ENCODE measurements around the gene SMCO2. TPM values are rescaled to one million over a fixed set of nuclear protein-coding genes. Genes with fewer than 3 reads are reported as not detected.

SMCO2 gene
- polyA plus RNA-seq, 4 donors, result 0.28 to 0.34 TPM; not detected in 2

DNA sequence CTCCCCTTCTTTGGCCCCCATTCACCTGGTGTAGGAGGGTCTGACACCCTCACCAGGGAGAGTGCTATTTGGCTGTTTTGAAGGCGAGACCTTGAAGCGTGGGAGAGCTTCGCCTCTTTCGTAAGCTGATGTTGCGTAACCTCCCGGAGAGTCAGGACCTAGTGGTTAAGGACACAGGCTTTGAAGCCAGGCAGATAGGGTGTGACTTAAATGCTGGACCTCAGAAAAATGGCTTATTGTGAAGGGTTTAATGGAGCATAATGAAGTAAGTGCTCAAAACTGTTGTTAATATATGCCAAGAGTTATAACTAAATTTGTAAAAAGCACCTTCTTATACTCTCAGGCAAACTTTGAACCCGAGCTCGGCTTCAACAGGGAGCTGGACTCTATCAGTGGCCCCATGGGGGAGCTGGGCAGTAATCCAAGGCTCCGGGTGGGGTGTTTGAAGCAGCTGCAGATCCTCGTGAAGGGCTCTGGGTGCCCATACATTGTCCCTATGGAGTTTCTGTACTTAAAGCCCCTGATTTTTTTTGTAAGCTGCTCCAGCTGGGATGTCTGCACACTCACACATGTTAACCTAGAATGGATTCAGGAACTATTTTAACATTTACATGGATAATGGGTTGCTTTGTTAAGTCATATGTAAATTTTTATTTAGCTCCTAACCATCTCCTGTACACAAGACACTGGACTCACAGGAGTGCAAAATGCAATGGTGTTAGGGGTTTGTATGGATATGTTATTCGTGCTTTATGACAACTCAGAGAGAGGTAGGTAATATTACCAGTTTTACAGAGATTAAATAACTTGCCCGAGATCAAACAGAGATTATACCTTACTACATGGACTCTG lies 103.5 kb downstream of the SMCO2 start:
- WGBS, 3 donors, result 12 to 30% (median 17%) methylated on average over 12 of the region's 12 CpGs
- Histone ChIP-seq H3K36me3 (ENCODE audit: control insufficient read depth in 3 of 3, insufficient read depth in 2 of 3, low read depth in 1 of 3, low read length in 3 of 3) (no peaks in the 10 kb centered on the region), H3K4me3 (ENCODE audit: low read depth in 1 of 3, low read length in 3 of 3) (no peak overlapping the region), H3K4me1 (ENCODE audit: control insufficient read depth in 3 of 3, insufficient read depth in 2 of 3, low read depth in 1 of 3, low read length in 2 of 3) (peaks cover 8 to 16% (median 12%) of the 10 kb centered on the region in 3 donors), H3K27me3 (ENCODE audit: control insufficient read depth in 3 of 3, insufficient read depth in 3 of 3, low read length in 3 of 3) (no peaks in the 10 kb centered on the region), H3K9me3 (ENCODE audit: control insufficient read depth in 2 of 2, insufficient read depth in 1 of 2, low read depth in 1 of 2, low read length in 1 of 2) (no peaks in the 10 kb centered on the region), H3K27ac (ENCODE audit: low read depth in 1 of 3, low read length in 2 of 3) (peak overlapping the region in 2 of 3 donors; percentile 31 to 58)
- FAIRE-seq, result no peak
- DNase-seq, result peak; percentile 85 to 92

DNA sequence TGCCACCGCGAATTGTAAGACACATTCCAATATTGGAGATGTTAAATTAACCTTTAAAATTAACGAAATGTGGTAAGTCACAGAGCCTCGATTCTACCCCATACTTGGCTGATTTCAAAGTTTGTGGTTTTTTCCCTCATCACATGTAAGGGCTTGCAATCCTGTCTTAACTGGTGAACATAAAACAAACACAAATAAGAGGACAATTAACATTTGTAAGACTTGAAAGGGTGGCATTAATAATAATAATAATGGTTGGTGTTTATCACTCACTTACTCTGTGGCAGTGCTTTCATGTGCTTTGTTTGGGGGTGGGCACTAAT lies 104.1 kb downstream of the SMCO2 start:
- WGBS, 3 donors, result 25 to 50% (median 29%) methylated on average over 4 of the region's 4 CpGs
- FAIRE-seq (no peak), DNase-seq (no peak)
- no peaks in the 10 kb centered on the region for H3K36me3 ChIP-seq (ENCODE audit: control insufficient read depth in 3 of 3, insufficient read depth in 2 of 3, low read depth in 1 of 3, low read length in 3 of 3)
- no peak overlapping the region for H3K4me3 ChIP-seq (ENCODE audit: low read depth in 1 of 3, low read length in 3 of 3)
- H3K27ac ChIP-seq (ENCODE audit: low read depth in 1 of 3, low read length in 2 of 3), result no peak overlapping the region
- no peaks in the 10 kb centered on the region for H3K9me3 ChIP-seq (ENCODE audit: control insufficient read depth in 2 of 2, insufficient read depth in 1 of 2, low read depth in 1 of 2, low read length in 1 of 2)
- no peaks in the 10 kb centered on the region for H3K27me3 ChIP-seq (ENCODE audit: control insufficient read depth in 3 of 3, insufficient read depth in 3 of 3, low read length in 3 of 3)
- H3K4me1 ChIP-seq (ENCODE audit: control insufficient read depth in 3 of 3, insufficient read depth in 2 of 3, low read depth in 1 of 3, low read length in 2 of 3), result peaks cover 8 to 16% (median 14%) of the 10 kb centered on the region in 3 donors

DNA sequence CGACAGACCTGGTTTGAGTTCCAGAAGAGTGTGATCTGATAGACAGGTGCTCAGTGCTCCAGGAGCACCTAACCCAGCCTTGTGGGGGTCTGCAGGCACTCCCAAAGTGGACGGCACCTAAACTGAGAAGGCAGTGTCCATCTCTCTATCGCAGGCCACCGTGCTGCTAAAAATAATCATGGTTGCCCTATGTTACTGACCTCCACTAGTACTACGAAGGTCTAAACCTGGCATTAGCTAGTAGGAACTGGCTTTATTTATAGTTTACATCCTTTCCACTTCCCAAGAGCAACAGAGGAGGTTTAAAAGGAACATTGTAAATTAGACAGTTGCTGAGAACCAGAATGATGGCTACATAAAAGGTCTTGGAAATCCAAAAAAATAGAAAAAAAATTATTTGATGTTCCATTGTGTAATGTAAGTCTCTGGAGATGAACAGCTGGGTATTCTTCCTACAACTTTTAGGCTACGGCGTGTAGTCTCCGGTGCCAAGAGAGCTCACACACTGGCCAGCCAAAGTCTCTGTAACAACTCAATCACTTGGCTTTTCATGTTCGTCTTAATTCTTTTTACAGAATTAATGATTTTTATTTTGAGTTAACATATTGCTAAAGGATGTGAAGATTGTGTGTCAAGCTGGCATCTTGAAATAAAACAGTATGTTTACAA lies 104.8 kb downstream of the SMCO2 start:
- DNase-seq (no peak), FAIRE-seq (no peak)
- Histone ChIP-seq H3K4me1 (ENCODE audit: control insufficient read depth in 3 of 3, insufficient read depth in 2 of 3, low read depth in 1 of 3, low read length in 2 of 3) (peaks cover 8 to 16% (median 14%) of the 10 kb centered on the region in 3 donors), H3K27me3 (ENCODE audit: control insufficient read depth in 3 of 3, insufficient read depth in 3 of 3, low read length in 3 of 3) (no peaks in the 10 kb centered on the region), H3K27ac (ENCODE audit: low read depth in 1 of 3, low read length in 2 of 3) (no peak overlapping the region), H3K36me3 (ENCODE audit: control insufficient read depth in 3 of 3, insufficient read depth in 2 of 3, low read depth in 1 of 3, low read length in 3 of 3) (no peaks in the 10 kb centered on the region), H3K9me3 (ENCODE audit: control insufficient read depth in 2 of 2, insufficient read depth in 1 of 2, low read depth in 1 of 2, low read length in 1 of 2) (no peaks in the 10 kb centered on the region), H3K4me3 (ENCODE audit: low read depth in 1 of 3, low read length in 3 of 3) (no peak overlapping the region)
- 59 to 84% (median 72%) methylated on average over 9 of the region's 9 CpGs for WGBS, 3 donors

Other genes with a start within 250 kb of the SMCO2 start
- gene STK38L, start 202.4 kb upstream of the SMCO2 start, polyA plus RNA-seq, result 10 to 100 TPM in 2 of 4 donors, 1 to 10 TPM in 2; 5.8 to 23.8 (median 10.6) TPM
- gene BMAL2, start 113.9 kb upstream of the SMCO2 start, polyA plus RNA-seq, result 1 to 10 TPM; 1.4 to 5.6 (median 3.8) TPM
- 10 to 100 TPM in 2 of 4 donors, 1 to 10 TPM in 2; 4.9 to 29.3 (median 12.7) TPM for gene PPFIBP1, start 77.5 kb downstream of the SMCO2 start, polyA plus RNA-seq
- gene REP15, start 249.7 kb downstream of the SMCO2 start, polyA plus RNA-seq, result 10 to 100 TPM; 17.2 to 58.8 (median 30.1) TPM

Measured in small intestine (tissue), 7 donors.